Dermis blood vessel endothelial cell (primary cell): ENCODE data around the gene GOLGA6D. TPM values are rescaled to one million over a fixed set of nuclear protein-coding genes. Genes with fewer than 3 reads are reported as not detected.
"Not testable (repeated sequence)": the region's sequence is repeated elsewhere in the genome, so short reads cannot be mapped to it uniquely, and the experiment has no call there.

Experiments
- DNase-seq: peaks from one replicate; pipeline ENCODE4 v3.0.0; 2010
- total RNA-seq: library from RNA; depleted of rRNA; stranded (reverse); fragments of >200 nt; gene quantifications from 2 replicates; pipeline ENCODE4 v1.2.3, GENCODE V29; 2014

The GOLGA6D gene
- not detected in 2 replicates for total RNA-seq

- DNase-seq: not testable (repeated sequence)
These were observed at the start of gene GOLGA6D for GRCh38 chr15:75282572-75282971. TSS of gene GOLGA6D (plus strand) at chr15:75282835. CDS start at chr15:75282876, 41 bp downstream.

- DNase-seq: no peak
These were observed 49.0 kb upstream of the GOLGA6D start for GRCh38 chr15:75233504-75234190.

- DNase-seq: no peak
These were observed 48.3 kb upstream of the GOLGA6D start for GRCh38 chr15:75234191-75234810.

DNA sequence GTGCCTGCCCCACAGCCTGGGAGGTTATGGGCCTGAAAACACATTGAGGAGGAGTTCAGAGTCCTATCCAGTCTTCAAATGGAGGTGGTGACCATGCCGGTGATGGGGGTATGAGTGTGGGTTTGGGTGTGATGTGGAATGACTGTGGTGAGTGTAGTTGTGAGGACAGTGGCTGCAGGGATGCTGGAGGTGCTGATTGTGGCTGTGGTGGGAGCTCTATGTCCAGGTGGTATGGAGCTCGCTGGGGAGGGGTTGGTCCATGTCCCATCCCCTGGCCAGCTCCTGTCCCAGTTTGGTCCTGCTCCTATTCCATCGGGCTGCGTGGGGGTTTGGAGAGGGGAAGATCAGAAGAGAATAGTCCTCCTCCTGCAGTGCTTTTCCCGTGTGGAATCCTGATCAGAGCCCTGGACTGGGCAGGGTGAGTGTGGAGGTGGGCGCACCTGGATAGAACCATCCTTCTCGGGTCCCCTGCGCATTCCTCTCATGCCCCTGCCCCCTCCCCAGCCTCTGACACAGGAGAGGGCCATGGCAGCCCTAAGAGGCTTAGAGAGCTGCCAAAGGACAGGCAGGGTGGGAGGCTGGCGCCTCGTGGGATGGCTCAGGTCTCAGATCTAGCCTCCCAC, 47.5 kb upstream of the GOLGA6D start:
- DNase-seq: no peak

GRCh38 chr15:75235760-75236729, 46.6 kb upstream of the GOLGA6D start:
- DNase-seq: no peak

DNA sequence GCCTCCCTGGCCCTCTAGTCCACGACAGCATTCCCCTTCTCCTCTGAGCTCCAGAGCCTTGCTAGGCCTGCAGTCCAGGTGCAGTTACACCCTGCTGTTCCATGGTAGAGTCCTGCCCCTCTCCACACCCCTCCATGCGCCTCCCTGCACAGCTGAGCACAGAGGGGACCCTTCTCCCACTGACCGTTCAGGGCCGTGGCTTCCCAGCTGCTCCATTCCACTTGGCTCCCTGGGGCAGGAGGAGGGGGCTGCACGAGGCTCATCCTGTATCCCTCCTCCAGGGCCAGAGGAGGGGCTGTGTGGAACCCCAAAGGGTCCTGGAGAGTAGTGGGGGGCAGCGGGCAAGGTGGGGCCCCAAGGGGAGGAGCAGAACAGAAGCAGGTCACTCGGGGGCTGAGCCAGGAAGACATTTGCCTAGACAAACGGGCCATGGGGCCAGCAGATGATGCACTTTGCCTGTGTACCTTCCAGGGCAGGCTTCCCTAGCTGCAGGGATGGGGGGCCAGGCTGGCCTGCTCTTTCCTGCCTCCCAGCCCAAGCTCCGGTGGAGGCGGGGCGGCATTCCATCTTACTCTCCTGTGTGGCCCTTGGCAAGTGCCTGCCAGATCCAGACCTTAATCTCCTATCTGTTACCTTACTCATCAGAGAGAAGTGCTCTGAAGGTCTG, 45.2 kb upstream of the GOLGA6D start:
- no peak for DNase-seq

- no peak for DNase-seq
These were observed 44.5 kb upstream of the GOLGA6D start for GRCh38 chr15:75238150-75238549.

DNA sequence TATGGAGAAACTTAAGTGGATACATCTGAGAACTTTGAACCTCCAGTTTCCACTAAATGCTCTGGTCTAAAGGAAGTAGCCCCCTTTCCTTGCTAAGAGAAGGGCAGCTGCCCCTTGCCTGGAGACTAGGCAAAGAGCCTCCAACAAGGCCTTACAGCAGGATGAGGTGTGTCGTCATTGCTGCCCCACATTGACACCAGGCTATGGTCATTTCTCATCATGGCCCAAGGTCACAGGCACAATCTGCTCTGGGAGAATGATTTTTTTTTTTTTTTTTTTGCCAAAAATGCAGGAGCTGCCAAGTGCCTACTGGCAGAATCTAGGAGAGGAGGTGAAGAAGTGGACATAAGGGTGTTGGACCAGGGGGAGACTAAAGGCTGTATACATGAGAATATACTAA, 36.9 kb upstream of the GOLGA6D start:
- DNase-seq: not testable (repeated sequence)

- not testable (repeated sequence) for DNase-seq
These were observed 33.6 kb upstream of the GOLGA6D start for GRCh38 chr15:75248991-75249390.

GRCh38 chr15:75249726-75250125, 32.9 kb upstream of the GOLGA6D start:
- DNase-seq: no peak

DNA sequence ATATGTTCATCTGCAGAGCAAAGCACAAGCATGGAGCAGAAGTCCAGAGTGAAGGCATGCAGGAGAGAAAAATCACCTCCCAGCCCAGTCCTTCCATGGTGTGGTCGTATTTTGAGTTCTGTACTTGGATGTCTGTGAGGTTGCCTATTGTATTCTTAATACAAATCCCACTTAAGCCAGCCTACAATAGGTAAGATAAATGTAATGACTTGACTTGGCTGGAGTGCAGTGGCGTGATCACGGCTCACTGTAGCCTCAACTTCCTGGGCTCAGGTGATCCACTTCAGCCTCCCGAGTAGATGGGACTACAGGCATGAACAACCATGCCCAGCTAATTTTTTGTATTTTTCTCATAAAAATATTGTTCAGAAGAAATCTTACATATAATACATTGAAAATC, 31.3 kb upstream of the GOLGA6D start:
- DNase-seq: not testable (repeated sequence)

DNA sequence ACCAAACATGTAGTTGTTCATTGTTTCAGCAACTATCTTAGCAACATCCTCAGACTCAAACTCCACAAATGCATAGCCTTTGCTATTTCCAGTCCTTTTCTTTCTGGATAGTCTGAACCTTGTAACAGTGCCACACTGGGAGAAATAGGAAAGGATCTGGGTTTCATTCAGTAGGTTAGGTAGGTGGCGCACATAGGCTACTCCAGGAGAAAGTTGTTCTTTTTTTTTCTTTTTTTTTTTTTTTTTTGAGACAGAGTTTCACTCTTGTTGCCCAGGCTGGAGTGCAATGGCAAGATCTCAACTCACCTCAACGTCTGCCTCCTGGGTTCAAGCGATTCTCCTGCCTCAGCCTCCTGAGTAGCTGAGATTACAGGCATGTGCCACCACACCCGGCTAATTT, 30.4 kb upstream of the GOLGA6D start:
- DNase-seq: not testable (repeated sequence)

- not testable (repeated sequence) for DNase-seq
These were observed 24.6 kb upstream of the GOLGA6D start, which contains the start of gene GOLGA6C for GRCh38 chr15:75258034-75258433. TSS of gene GOLGA6C (plus strand) at chr15:75258334. CDS start at chr15:75258599, 265 bp downstream.

- not testable (repeated sequence) for DNase-seq
These were observed 23.9 kb upstream of the GOLGA6D start for GRCh38 chr15:75258620-75259343.

DNA sequence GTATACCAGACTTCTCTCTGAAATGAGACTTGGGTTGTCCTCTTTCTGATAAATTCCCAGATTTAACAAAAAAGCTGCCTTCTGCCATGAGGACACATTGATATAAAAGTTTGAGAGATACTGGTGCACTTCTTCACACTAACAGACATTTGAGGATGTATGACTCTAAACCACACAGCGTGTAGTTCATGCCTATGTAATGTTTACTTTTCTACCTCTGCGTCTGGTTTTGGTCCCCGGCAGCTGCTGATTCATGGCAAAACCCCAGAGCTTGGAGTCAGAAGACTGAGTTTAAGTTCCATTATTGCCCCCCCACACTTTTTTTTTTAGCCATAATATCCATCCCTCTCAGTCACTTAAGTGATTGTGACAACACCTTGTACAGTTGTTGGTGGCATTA, 22.8 kb upstream of the GOLGA6D start:
- DNase-seq: not testable (repeated sequence)

DNA sequence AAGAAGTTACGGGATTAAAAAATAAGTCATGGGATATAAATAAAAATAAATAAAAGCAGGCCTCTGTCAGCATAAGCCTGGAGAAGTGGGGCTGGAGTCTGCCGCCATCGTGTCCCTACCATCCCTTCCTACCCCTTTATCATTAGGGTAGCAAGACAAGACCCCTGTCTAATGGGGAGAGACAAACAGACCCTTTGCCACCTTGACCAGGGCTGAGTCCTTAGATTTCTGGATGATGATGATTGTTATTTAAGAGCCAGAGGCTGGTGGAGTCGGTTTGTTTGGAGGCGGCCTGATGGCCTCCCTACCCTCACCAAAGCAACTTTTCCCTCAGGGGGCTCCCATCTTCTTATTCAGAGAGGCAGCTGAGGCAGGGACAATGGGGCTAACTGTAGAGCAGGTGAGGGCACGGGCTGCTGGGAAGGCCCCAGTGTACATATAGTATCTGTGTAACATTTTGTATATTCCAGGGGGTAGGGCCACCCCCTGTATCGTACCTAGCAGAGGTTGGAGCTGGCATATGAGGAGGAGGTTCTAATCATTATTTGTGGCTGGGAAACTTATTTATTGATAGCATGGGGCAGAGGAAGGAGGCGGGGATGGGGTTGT, 8.8 kb upstream of the GOLGA6D start:
- DNase-seq: not testable (repeated sequence)

GRCh38 chr15:75274509-75275107, 8.0 kb upstream of the GOLGA6D start:
- DNase-seq: peak; percentile 66

GRCh38 chr15:75275617-75276016, 7.0 kb upstream of the GOLGA6D start:
- DNase-seq: not testable (repeated sequence)

GRCh38 chr15:75278497-75278896, 4.1 kb upstream of the GOLGA6D start:
- not testable (repeated sequence) for DNase-seq

- not testable (repeated sequence) for DNase-seq
These were observed 1.5 kb downstream of the GOLGA6D start for GRCh38 chr15:75284152-75284551.
